ENCODE measurements around the gene CCDC9B.

Gene CCDC9B

DNA sequence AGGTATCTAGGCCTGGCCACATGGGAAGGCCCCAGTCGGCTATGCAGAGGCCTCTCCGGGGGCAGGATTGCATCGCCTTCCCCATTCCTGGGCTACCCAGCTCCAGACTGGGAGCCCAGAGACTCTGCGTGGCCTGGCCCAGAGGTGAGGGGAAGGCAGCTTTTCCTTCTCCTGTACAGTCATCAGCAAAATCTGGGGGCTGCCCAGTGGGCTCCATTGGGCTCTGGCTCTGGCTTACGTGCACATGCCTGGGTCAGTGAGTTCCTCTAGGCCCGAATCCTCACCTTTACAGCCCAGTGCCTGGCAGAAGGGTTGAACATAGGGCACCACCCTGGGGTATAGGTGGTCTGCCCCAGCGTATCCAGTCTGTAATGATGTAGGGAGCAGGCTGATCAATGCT lies 53.9 kb downstream of the CCDC9B start:
- peak in 1 of 3 donors; percentile 47 for DNase-seq

DNA sequence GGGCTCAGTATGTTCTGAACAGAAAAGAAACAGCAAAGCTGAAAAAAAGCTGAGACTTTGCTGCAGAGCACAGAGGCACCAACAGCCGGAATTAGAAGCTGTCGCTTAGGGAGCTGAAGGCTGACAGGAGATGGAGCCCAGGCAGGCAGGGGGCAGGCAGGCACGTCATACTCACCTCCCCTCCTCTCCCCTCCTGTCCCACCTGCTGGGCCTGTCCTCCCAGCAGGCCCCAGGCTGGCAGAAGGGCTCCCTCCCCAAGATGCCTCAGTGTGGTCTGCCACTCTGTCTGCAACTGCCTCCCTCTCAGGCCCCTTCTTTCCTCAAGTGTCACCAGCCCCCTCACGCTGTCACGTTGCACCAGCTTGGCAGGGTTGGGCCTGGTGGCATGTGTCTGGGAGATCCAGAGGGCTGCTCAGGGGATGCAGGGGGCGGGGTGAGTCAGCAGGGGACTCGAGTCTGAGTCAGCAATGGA lies 54.6 kb downstream of the CCDC9B start:
- DNase-seq: peak; percentile 85 to 91 (median 88)

DNA sequence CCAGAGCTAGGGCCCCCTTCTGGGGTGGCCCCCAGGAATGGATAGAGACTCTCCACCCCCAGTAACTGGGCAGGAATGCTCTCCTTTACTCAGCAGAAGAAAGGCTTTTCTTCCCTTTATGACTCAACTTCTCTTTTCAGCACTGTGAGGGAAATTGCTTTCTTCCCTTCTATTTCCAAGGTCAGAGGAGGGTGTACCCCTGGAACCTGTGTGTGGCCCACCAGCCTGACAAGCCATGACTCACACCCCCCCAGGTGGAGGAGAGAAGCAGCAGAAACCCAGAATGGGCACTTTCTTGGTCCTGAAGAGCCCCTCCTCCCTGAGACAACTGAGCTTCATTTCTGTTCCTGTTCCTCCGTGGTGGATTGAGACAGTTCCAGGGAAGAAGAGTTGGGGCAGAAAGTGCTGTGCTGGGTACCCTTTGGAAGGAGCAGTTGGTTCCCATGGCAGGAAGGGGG lies 55.2 kb downstream of the CCDC9B start:
- DNase-seq: peak; percentile 39 to 68 (median 63)

DNA sequence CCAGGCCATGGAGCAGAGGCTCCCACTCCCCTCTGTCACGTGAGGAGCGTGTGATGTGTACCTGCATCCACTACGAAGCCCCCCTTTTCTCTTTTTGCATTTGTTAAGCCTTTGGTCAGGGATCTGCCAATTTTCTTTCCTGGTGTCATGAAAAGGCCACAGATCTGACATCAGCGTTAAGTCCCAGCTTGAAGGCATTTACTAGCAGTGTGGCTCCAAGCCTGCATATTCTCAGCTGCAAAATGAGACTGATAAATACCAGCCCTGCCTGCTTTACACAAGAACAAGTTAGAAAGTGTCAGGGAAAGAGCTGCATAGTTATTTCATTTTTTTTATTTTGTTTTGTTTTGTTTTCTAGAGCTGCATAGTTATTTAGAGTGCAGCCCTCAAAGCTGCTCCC lies 55.6 kb downstream of the CCDC9B start:
- no peak for DNase-seq

DNA sequence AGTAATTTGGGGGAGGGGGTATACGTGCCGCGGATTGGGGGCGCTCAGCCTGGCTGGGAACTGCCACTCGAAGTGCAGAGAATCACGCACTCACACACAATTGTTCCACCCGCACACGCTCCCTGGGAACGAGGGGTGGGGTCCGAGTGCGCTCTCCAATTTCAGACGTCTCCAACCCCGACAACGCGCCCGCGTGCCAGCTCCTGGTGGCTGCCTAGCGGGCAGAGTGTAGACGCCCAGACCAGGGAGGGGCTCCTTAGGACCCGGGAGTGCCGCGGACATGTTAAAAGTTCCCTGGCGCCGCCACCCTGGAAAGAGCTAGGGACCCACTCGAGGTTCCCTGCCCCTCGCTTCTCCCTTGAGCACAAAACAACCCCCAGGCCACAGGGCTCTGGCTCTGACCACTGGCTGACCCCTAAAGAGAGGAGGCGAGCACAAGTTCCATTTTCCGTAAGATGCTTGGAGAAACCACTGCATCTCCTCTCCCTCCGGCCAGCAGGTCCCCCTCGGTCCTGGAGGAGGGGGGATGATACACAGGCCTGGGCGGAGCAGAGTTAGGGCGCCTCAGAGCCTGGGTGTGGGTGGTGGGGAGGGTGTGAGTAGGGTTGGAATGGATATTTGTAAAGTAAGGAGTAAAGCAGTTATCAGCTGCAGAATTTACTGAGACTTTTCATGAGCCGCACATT lies 57.0 kb downstream of the CCDC9B start:
- no peak for DNase-seq

DNA sequence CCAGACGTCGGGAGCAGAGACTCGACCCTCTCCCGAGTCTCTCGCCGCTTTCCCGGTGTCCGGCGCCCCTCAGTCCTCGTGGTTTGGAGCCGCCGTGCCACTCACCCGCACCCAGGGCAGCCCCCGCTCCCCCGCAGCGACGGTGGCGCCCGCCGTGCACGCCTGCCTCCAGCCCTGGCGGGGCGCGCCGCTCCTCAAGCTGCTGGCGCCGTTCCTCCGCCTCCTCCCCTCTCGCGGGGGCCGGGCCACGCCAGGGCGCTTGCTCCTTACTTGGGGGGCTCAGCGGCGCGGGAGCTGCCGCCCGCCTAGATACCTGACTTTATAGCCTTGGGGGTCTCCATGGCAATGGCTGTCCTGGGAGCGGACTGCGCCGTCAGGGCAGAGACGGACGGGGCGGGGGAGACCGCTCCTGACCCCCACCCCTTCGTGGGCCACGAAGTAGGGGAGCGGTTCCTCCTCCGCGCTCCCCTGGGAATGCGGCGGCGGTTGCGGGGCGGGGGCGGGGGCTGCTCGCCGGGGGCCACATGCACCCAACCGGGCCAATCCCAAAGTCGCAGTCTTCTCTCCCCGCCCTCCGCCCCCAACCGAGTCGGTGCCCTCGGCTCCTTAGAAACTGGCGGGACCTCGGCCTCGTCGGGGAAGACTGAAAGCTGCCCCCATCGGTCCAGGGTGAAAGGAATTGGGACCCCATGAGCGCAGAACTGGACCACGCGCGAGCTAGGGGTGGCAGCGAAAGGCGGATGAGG lies 57.7 kb downstream of the CCDC9B start, which contains the start of gene ANKRD63:
ANKRD63 (minus strand) TSS at position 196 of the 746 bp plus-strand sequence. CDS start 478 bp downstream, outside the sequence.
- peak in 2 of 3 donors; percentile 40 to 68 for DNase-seq

DNA sequence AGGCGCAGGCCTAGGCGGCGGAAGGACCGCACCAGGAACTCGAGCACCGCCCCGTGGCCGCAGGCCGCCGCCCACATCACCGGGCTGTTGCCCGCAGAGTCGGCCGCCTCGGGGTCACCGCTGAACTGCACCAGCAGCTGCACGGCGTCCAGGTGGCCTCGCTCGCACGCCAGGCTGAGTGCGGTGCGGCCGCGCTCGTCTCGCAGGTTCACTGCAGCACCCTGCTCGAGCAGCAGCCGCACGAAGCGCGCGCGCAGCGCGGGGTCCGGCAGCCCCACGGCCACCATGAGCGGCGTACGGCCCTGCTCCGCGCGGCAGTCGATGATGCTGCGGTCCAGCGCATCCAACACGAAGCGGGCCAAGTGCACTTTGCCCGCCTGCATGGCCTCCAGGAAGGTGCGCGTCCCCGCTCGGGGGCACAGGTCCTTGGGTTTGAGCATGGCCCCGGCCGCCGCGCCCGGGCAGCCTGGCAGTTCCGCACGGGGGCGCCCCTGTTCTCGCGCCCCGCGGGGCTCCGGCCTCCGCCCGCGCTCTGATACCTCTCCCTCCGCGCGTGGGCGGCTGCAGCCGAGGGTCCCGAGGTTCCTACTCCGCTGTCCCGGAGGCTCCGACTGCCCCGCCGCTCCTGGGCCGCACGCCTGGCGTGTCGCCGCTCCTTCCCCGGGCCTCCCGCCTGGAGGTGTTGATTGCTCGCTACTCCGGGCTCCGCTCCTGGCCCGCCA lies 58.4 kb downstream of the CCDC9B start:
- peak; percentile 51 to 78 (median 59) for DNase-seq

DNA sequence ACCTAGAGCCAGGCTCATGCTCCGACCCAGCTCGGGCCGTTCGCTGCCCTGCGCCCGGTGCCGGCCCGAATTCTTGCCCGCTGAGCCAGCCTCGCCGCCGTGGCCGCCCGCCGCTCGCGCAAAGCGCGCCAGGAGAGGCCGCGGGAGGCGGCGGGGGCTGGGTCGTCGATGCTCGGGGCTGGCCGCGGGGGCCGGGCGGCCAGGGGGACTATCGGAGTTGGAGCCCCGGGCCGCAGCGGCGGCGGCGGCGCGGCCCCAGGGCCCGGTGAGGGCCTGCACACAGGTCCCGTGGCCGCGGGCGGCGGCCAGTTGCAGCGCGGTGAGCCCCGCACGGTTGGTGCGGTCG lies 59.0 kb downstream of the CCDC9B start:
- DNase-seq: no peak
